ENCODE data around the gene SLC50A1. TPM values are rescaled to one million over a fixed set of nuclear protein-coding genes. Genes with fewer than 3 reads are reported as not detected.

SLC50A1 gene
- total RNA-seq, 1 experiment from 2014 or later = 75.2 TPM

DNA sequence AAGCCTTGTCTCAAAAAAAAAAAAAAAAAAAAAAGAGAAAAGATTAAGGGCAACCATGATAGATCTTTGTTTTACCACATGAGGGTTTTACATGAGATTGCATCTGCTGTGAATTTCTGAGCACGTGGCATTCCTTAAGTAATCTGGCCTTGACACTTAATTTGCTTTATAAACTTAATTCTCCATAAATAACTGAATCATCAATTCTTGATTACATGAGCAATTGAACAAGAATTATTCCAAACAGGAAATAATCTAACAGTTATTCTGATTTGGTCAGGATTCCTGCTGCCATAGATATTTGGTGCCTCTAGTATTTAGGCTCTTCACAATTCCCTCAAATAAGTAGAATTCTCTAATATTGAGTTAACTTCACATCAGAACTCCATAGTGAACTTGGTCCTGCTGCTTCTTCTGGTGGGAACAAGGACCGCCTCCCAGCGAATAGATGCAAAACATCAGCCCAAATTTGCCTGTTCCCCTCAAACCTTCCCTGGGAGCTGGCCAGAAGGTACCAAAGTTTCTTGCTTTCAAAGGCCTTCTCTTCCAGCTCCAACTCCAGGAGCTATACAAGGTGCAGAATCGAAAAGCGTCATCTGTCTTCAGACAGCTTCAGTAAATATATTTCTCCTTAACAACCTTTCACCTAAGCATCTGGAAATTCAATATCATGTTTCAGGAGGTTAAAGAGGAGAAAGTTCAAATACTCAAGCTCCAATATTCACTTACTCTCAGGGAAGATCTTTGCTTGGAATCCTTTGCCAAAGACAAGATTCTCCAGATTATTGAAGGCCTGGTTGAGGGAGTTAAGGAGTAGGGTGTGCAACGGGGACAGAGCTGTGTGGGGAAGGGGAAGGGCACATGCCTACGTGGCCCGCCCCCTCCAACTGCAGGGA lies 36.4 kb downstream of the SLC50A1 start:
- TF ChIP-seq EZH2phosphoT487 (IDR thresholded peaks at IDR 0.05; ENCODE audit: borderline replicate concordance, low read length) (no peak), EZH2 (IDR thresholded peaks at IDR 0.05; ENCODE audit: low read length, unreplicated experiment) (no peak)
- TF ChIP-seq, protein P1, sequence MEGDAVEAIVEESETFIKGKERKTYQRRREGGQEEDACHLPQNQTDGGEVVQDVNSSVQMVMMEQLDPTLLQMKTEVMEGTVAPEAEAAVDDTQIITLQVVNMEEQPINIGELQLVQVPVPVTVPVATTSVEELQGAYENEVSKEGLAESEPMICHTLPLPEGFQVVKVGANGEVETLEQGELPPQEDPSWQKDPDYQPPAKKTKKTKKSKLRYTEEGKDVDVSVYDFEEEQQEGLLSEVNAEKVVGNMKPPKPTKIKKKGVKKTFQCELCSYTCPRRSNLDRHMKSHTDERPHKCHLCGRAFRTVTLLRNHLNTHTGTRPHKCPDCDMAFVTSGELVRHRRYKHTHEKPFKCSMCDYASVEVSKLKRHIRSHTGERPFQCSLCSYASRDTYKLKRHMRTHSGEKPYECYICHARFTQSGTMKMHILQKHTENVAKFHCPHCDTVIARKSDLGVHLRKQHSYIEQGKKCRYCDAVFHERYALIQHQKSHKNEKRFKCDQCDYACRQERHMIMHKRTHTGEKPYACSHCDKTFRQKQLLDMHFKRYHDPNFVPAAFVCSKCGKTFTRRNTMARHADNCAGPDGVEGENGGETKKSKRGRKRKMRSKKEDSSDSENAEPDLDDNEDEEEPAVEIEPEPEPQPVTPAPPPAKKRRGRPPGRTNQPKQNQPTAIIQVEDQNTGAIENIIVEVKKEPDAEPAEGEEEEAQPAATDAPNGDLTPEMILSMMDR (conservative IDR thresholded peaks at IDR 0.05; ENCODE audit: low read depth, low read length) = no peak
- Histone ChIP-seq H4K20me1 (ENCODE audit: low read length) (no peaks in the 10 kb centered on the region), H3K4me2 (ENCODE audit: low read length) (peak overlapping the region; percentile 89), H3K9me3 (ENCODE audit: low read length) (no peaks in the 10 kb centered on the region), H3K4me3 (ENCODE audit: low read length) (peak overlapping the region; percentile 83), H3K9ac (ENCODE audit: low read length) (peak overlapping the region; percentile 93), H3K4me1 (ENCODE audit: insufficient read depth, low read length) (peaks cover 26% of the 10 kb centered on the region), H3K79me2 (ENCODE audit: low read length) (peaks cover 20% of the 10 kb centered on the region), H3K27ac (ENCODE audit: low read length) (peak overlapping the region; percentile 62), H3K27me3 (ENCODE audit: low read length) (no peaks in the 10 kb centered on the region), H3K36me3 (ENCODE audit: low read depth, low read length) (peaks cover 8% of the 10 kb centered on the region; the same call in 1 of the 2 replicates), H2AFZ (ENCODE audit: low read length) (peak overlapping the region; percentile 97), H3K9me2 (replicated peaks; ENCODE audit: low read length) (no peaks in the 10 kb centered on the region), H3F3A (ENCODE audit: low read length, unreplicated experiment) (peaks cover 4% of the 10 kb centered on the region)
- ATAC-seq = no peak; the same call in 1 of the 2 replicates
- intact Hi-C loops (cut with micrococcal nuclease) = no loop called here
- ChIA-PET CTCF (interaction anchor here (0.9 to 1.9 kb wide), 6 partner anchors 22 to 121 kb away, joined by 3 to 25 read pairs (median 12); partner anchors contain the start of gene ADAM15), POLR2A (ENCODE audit: unreplicated experiment) (interaction anchor here (0.6 to 1.2 kb wide), 4 partner anchors 21 to 76 kb away, joined by 4 to 30 read pairs (median 7); no protein-coding TSS in a partner anchor)
- DNase-seq = no peak
- BruUV-seq (replicated peaks) = no TSS peak

DNA sequence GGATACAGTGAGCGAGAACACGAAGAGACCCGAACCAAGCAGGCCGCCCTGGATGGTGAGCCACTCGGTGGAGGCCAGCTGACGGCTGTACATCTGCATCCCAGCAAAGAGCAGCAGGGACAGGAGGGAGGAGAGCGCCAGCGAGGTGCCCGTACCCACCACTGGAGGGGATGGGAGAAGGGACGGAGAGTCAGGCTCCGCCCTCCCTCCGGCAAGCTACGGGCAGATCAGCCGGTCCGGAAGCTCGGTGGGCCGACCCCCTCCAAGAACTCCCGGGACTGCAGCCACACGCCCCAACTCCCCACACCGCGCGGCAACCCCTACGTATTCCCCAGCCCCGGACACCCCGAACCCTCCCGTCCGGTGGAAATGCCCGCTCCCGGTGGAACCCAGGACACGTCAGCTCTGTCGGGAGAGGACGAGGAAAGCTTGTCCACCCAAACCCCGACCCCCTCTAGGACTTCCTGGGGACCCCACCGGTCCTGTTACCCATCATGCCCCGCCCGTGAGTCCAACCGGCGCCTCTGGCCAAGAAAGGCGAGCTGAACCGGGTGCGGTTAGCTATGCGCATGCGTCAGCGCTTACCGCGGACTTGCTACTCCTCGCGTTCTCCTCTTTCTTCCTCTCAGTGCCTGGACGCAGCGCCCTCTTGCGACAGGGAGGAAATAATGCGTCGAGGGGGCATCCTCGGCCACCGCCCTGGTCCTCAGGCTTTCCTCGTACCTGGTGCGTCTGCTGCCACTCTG lies 37.3 kb downstream of the SLC50A1 start, which contains the start of gene KRTCAP2:
KRTCAP2 (minus strand) TSS at position 573 of the 746 bp plus-strand sequence; CDS start at position 493, 80 bp downstream.
- H3K79me2 ChIP-seq (ENCODE audit: low read length) = peaks cover 20% of the 10 kb centered on the region
- H3K4me1 ChIP-seq (ENCODE audit: insufficient read depth, low read length) = peaks cover 29% of the 10 kb centered on the region
- CTCF ChIA-PET = interaction anchor here (0.5 to 1.9 kb wide), 19 partner anchors 17 to 1401 kb away, joined by 3 to 25 read pairs (median 4); partner anchors contain the start of genes ADAM15 and THBS3
- H3K27ac ChIP-seq (ENCODE audit: low read length) = peak within 1 kb of the TSS; percentile 62
- H3F3A ChIP-seq (ENCODE audit: low read length, unreplicated experiment) = peaks cover 4% of the 10 kb centered on the region
- peak; percentile 99 for DNase-seq
- no peaks in the 10 kb centered on the region for H3K27me3 ChIP-seq (ENCODE audit: low read length)
- peak within 1 kb of the TSS; percentile 89 for H3K4me2 ChIP-seq (ENCODE audit: low read length)
- POLR2A ChIA-PET (ENCODE audit: unreplicated experiment) = interaction anchor here (0.5 to 1.2 kb wide), 9 partner anchors 21 to 85 kb away, joined by 3 to 30 read pairs (median 5); partner anchors contain the start of gene THBS3
- H2AFZ ChIP-seq (ENCODE audit: low read length) = peak within 1 kb of the TSS; percentile 97
- intact Hi-C loops (cut with micrococcal nuclease) = no loop called here
- BruUV-seq (replicated peaks) = TSS peak; percentile 74
- H3K36me3 ChIP-seq (ENCODE audit: low read depth, low read length) = peaks cover 8% of the 10 kb centered on the region; the same call in 1 of the 2 replicates
- TF ChIP-seq, protein P1 (conservative IDR thresholded peaks at IDR 0.05; ENCODE audit: low read depth, low read length) = peak; percentile 97
- TF ChIP-seq EZH2phosphoT487 (IDR thresholded peaks at IDR 0.05; ENCODE audit: borderline replicate concordance, low read length) = no peak
- no peak for TF ChIP-seq EZH2 (IDR thresholded peaks at IDR 0.05; ENCODE audit: low read length, unreplicated experiment)
- H3K9me2 ChIP-seq (replicated peaks; ENCODE audit: low read length) = no peaks in the 10 kb centered on the region
- H3K9ac ChIP-seq (ENCODE audit: low read length) = peak within 1 kb of the TSS; percentile 93
- ATAC-seq = peak; percentile 70
- no peaks in the 10 kb centered on the region for H3K9me3 ChIP-seq (ENCODE audit: low read length)
- no peaks in the 10 kb centered on the region for H4K20me1 ChIP-seq (ENCODE audit: low read length)
- peak within 1 kb of the TSS; percentile 83 for H3K4me3 ChIP-seq (ENCODE audit: low read length)

Measured in PC-3 (cell line).